SK-N-MC (cell line): Measurements from ENCODE around the gene H2BK1.

Source experiments
- DNase-seq: peaks from one replicate; pipeline ENCODE4 v3.0.0-alpha.2; 2011; ENCODE audit warnings: low read depth, low spot score
- H3K27ac ChIP-seq: fragments of 200-600 bp; sonication (generic); 2 replicates; pipeline ENCODE4 v1.5.1; 2016; ENCODE audit warnings: mixed run types
- H3K36me3 ChIP-seq: fragments of 200-600 bp; sonication (generic); 2 replicates; pipeline ENCODE4 v1.6.1; 2017; ENCODE audit warnings: antibody characterized with exemption, low read length, mixed read lengths; ENCODE audit not compliant: insufficient read depth
- H3K4me3 ChIP-seq: fragments of 200-600 bp; sonication (generic); 2 replicates; pipeline ENCODE4 v1.5.1; 2016
- H3K9ac ChIP-seq: fragments of 200-600 bp; sonication (generic); 2 replicates; pipeline ENCODE4 v1.8.0; 2017; ENCODE audit warnings: mixed run types, mixed read lengths; ENCODE audit not compliant: insufficient read length
- H3K9me3 ChIP-seq: fragments of 200-600 bp; sonication (generic); 2 replicates; pipeline ENCODE4 v1.6.1; 2017; ENCODE audit warnings: low read depth, mild to moderate bottlenecking, antibody characterized with exemption, low read length, moderate library complexity, mixed read lengths
- EZH2 ChIP-seq: fragments of 200-600 bp; sonication (generic); IDR thresholded peaks from one replicate; pipeline ENCODE4 v1.6.1; 2017; ENCODE audit warnings: antibody characterized with exemption
- FOXP2 ChIP-seq: optimal IDR thresholded peaks from 2 replicates; pipeline ENCODE3; 2011; ENCODE audit warnings: mild to moderate bottlenecking, moderate library complexity; ENCODE audit not compliant: insufficient read depth; ENCODE audit errors: extremely low read length, control extremely low read depth
- POLR2AphosphoS5 ChIP-seq: IDR thresholded peaks from 2 replicates; pipeline ENCODE4 v1.6.1; 2012; ENCODE audit warnings: mild to moderate bottlenecking, low read depth, low read length, borderline replicate concordance

The H2BK1 gene

GRCh38 chr7:151251689-151252560, 41.6 kb upstream of the H2BK1 start:
- no peak overlapping the region for H3K9ac ChIP-seq
- no peak overlapping the region for H3K4me3 ChIP-seq
- H3K9me3 ChIP-seq = no peaks in the 10 kb centered on the region
- no peaks in the 10 kb centered on the region for H3K36me3 ChIP-seq
- no peak for DNase-seq
- H3K27ac ChIP-seq = no peak overlapping the region
- no peak for TF ChIP-seq EZH2
- no peak for TF ChIP-seq POLR2AphosphoS5
- no peak for TF ChIP-seq FOXP2

GRCh38 chr7:151251328-151251688, 41.0 kb upstream of the H2BK1 start:
- Histone ChIP-seq H3K9me3 (no peaks in the 10 kb centered on the region), H3K4me3 (no peak overlapping the region), H3K27ac (no peak overlapping the region), H3K9ac (no peak overlapping the region), H3K36me3 (no peaks in the 10 kb centered on the region)
- TF ChIP-seq EZH2 (no peak), FOXP2 (no peak), POLR2AphosphoS5 (no peak)
- DNase-seq = no peak

- no peak overlapping the region for H3K4me3 ChIP-seq
- no peak for DNase-seq
Measured at GRCh38 chr7:151250181-151251132, 40.2 kb upstream of the H2BK1 start.

GRCh38 chr7:151249732-151250072, 39.4 kb upstream of the H2BK1 start:
- Histone ChIP-seq H3K9me3 (no peaks in the 10 kb centered on the region), H3K36me3 (no peaks in the 10 kb centered on the region), H3K4me3 (peak overlapping the region; percentile 80), H3K27ac (no peak overlapping the region), H3K9ac (no peak overlapping the region)
- peak; percentile 34; the same call in 1 of the 2 replicates for TF ChIP-seq POLR2AphosphoS5
- no peak for TF ChIP-seq FOXP2
- DNase-seq = no peak

More at GRCh38 chr7:151250181-151251132, 40.2 kb upstream of the H2BK1 start:
- Histone ChIP-seq H3K27ac (no peak overlapping the region), H3K36me3 (no peaks in the 10 kb centered on the region), H3K9me3 (no peaks in the 10 kb centered on the region), H3K9ac (no peak overlapping the region)
- no peak for TF ChIP-seq EZH2
- no peak for TF ChIP-seq FOXP2
- no peak for TF ChIP-seq POLR2AphosphoS5

- H3K9me3 ChIP-seq = no peaks in the 10 kb centered on the region
- no peak for DNase-seq
- TF ChIP-seq POLR2AphosphoS5 (no peak), EZH2 (no peak), FOXP2 (no peak)
- peak overlapping the region; percentile 78 for H3K9ac ChIP-seq
- peak overlapping the region; percentile 80 for H3K4me3 ChIP-seq
- peak overlapping the region; percentile 71; the same call in 1 of the 2 replicates for H3K27ac ChIP-seq
- H3K36me3 ChIP-seq = no peaks in the 10 kb centered on the region
Measured at GRCh38 chr7:151249034-151249731, 38.9 kb upstream of the H2BK1 start.

- Histone ChIP-seq H3K9ac (peak within 1 kb of the TSS; percentile 78), H3K27ac (peak within 1 kb of the TSS; percentile 71; the same call in 1 of the 2 replicates), H3K9me3 (no peaks in the 10 kb centered on the region), H3K4me3 (peak within 1 kb of the TSS; percentile 80), H3K36me3 (no peaks in the 10 kb centered on the region)
- no peak for DNase-seq
- TF ChIP-seq FOXP2 = no peak
- no peak for TF ChIP-seq POLR2AphosphoS5
- no peak for TF ChIP-seq EZH2
Measured at GRCh38 chr7:151248346-151249033, 38.2 kb upstream of the H2BK1 start, which contains the start of gene SMARCD3. SMARCD3 (minus strand) TSS chr7:151248694; CDS start chr7:151248562, 132 bp downstream.

- Histone ChIP-seq H3K27ac (no peak overlapping the region), H3K36me3 (no peaks in the 10 kb centered on the region), H3K9me3 (no peaks in the 10 kb centered on the region), H3K4me3 (peak overlapping the region; percentile 80), H3K9ac (peak overlapping the region; percentile 78)
- TF ChIP-seq EZH2 = no peak
- no peak for TF ChIP-seq FOXP2
- no peak; the same call in 1 of the 2 replicates for TF ChIP-seq POLR2AphosphoS5
- DNase-seq = no peak
Measured at GRCh38 chr7:151247611-151248345, 37.5 kb upstream of the H2BK1 start.
